Embryonic facial prominence (tissue), 1 donor: ENCODE measurements around the gene GJA10.

Experiments
- DNase-seq: peaks from one replicate; pipeline ENCODE4 v3.0.0-alpha.2; 2016; ENCODE audit errors: extremely low spot score

GJA10 gene

GRCh38 chr6:89917216-89917615 is 22.9 kb downstream of the GJA10 start:
- no peak for DNase-seq

- no peak for DNase-seq
These were observed 23.6 kb downstream of the GJA10 start for GRCh38 chr6:89917801-89918366.

- no peak for DNase-seq
These were observed 26.9 kb downstream of the GJA10 start for GRCh38 chr6:89921197-89921596.

- no peak for DNase-seq
These were observed 27.4 kb downstream of the GJA10 start for GRCh38 chr6:89921691-89922090.

GRCh38 chr6:89924231-89924630 is 30.0 kb downstream of the GJA10 start:
- no peak for DNase-seq

- DNase-seq: no peak
These were observed 31.6 kb downstream of the GJA10 start for GRCh38 chr6:89925826-89926225.

- DNase-seq: no peak
These were observed 33.0 kb downstream of the GJA10 start for GRCh38 chr6:89927264-89927663.

- DNase-seq: no peak
These were observed 33.7 kb downstream of the GJA10 start for GRCh38 chr6:89927791-89928550.

GRCh38 chr6:89928604-89929003 is 34.3 kb downstream of the GJA10 start:
- no peak for DNase-seq

GRCh38 chr6:89930789-89931188 is 36.5 kb downstream of the GJA10 start:
- no peak for DNase-seq

- DNase-seq: no peak
These were observed 38.1 kb downstream of the GJA10 start for GRCh38 chr6:89932245-89932802.

GRCh38 chr6:89934685-89935366 is 40.6 kb downstream of the GJA10 start:
- no peak for DNase-seq

- DNase-seq: no peak
These were observed 41.9 kb downstream of the GJA10 start for GRCh38 chr6:89936177-89936576.

GRCh38 chr6:89938014-89938413 is 43.7 kb downstream of the GJA10 start:
- DNase-seq: no peak

- DNase-seq: no peak
These were observed 44.9 kb downstream of the GJA10 start for GRCh38 chr6:89939144-89939543.

GRCh38 chr6:89940225-89941027 is 46.2 kb downstream of the GJA10 start:
- peak; percentile 71 for DNase-seq

- no peak for DNase-seq
These were observed 46.9 kb downstream of the GJA10 start for GRCh38 chr6:89941031-89941762.

- DNase-seq: no peak
These were observed 47.7 kb downstream of the GJA10 start for GRCh38 chr6:89941763-89942497.

GRCh38 chr6:89942601-89943000 is 48.3 kb downstream of the GJA10 start:
- no peak for DNase-seq

- DNase-seq: no peak
These were observed 50.0 kb downstream of the GJA10 start for GRCh38 chr6:89944181-89944755.
